Activated CD8-positive, alpha-beta memory T cell treated with anti-CD3 and anti-CD28 coated beads, Interleukin-2, amount 50 U/mL, for 24 hours (primary cell): ENCODE results near the gene RSU1.

Source experiments
- DNase-seq: peaks from one replicate; pipeline ENCODE4 v3.0.0-alpha.2; 2020; ENCODE audit errors: extremely low read depth

RSU1 gene

DNA sequence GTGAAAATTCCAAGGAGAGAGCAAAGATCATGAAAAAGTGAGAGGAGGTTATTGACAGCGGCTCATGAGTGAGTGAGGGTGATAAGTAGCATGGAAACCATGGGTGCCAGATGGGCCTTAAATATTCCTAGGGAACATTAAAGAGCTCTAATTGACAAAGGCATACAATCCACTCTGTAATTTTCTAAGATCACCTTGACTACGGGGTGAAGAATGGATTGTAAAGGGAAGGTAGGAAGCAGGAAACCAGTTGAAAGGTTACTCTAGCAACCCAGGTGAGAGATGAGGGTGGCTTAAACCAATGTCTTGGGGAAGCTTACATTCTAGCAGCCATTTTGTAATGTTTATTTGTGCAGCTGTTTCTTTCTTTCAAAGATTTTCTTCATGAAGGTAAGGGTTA lies 75.7 kb downstream of the RSU1 start:
- DNase-seq: no peak

DNA sequence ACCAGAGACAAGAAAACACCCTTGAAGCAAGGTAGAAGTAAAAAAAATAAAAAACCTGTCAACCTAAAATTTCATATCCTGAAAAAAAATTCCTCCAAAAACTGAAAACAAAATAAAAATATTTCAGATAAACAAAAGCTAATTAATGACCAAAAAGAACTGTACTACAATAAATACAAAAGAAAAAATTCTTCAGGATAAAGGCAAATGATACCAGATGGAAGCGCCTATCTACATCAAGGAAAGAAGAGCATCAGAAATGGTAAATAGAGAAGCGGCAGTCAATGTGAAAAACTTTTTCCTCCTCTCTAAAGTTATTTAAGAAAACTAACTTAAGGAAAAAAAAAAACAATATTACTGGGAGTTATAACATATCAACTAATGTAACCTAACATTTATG lies 79.8 kb downstream of the RSU1 start:
- DNase-seq: no peak

DNA sequence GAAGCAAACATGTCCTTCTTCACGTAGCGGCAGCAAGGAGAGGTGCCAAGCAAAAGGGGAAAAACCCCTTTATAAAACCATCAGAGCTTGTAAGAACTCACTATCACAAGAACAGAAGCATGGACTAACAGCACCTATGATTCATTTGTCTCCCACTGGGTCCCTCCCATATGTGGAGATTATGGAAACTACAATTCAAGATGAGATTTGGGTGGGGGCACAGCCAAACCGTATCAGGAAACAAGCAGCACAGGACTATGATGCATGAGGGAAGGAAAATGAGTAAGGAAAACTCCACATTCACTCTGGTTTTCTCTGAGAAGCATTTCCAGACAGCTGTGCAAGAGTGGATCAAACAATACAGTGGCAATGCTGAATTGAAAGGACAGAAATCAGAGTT lies 81.6 kb downstream of the RSU1 start:
- DNase-seq: no peak

DNA sequence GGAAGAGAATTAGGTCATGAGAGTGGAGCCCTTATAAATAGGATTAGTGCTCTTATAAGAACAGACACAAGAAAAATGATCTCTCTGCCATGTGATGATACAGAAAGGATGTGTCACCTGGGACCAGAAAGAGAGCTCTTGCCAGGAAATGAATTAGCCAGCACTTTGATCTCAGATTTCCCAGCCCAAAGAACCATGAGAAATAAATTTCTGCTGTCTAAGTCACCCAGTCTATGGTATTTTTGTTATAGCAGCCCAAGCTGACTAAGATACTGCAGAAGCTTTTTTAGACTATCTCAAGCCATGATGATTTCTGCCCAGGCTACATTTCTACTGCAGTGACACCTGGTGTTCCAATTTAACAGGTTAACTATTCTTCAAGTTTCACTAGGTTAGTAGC lies 84.8 kb downstream of the RSU1 start:
- no peak for DNase-seq

DNA sequence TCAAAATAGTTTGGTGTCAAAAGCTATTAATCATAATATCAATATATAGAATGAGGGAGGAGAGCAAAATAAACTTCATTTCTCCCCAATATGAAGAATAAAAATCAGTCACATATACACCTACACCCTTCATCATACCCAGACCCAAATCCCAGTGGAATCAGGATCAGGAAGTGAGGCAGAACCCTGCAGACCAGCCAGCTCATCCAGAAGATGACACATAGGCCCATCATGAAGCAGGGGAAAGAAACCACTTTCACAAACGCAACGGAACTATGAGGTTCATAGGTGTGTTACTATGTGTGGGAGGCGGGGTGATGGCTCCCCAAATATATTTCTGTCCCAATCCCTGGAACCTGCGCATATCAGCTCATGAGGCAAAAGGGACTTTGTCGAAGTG lies 89.0 kb downstream of the RSU1 start:
- no peak for DNase-seq

DNA sequence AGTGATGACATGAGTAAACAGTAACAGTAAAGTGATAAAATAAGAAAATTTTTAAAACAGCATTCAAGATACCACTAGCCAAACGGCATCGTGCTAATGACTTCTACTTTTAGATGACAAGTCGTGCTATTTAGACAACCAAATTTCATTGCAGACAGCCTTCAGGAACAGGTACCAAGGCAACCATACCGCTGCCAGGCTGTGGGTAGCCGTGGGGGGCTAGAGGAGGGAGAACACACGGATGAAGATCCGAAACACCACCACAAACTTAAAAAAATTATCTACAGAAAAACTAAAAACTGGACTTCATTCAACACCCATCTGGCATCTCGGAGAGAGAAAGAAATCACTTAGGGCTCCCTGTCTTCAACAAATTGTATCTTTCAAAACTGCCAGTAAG lies 89.6 kb downstream of the RSU1 start:
- no peak for DNase-seq

DNA sequence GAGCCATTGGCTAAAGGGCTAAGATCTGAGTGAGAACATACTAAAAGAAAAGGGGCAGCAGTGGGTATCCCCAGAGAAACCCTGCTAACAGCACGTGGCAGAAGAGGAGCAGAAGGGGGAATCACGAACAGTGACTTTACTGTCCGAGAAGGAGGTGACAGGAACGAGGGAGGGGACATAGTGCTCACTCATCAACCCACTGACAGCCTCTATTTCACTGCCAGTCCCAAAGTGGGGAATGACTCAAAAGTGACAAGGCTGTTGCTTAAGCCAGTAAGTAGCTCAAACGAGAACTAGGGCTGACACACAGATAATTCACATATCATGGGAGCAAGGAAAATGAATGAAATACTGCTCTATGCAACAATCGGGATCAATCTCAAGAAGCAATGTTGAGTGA lies 92.7 kb downstream of the RSU1 start:
- DNase-seq: no peak

DNA sequence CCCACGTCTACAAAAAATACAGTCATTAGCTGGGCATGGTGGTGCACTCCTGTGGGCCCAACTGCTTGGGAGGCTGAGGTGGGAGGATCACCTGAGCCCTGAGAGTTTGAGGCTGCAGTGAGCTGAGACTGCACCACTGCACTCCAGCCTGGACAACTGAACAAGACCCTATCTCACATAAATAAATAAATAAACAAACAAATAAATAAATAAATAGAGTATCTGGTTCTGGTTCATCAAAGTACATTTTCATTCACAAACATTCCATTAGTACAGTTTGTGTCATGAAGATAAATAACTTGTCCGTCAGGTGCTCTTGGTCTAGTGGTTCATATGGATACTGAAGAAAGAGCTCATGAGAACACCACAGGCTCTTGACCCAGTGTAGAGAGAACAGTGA lies 96.4 kb downstream of the RSU1 start:
- no peak for DNase-seq

DNA sequence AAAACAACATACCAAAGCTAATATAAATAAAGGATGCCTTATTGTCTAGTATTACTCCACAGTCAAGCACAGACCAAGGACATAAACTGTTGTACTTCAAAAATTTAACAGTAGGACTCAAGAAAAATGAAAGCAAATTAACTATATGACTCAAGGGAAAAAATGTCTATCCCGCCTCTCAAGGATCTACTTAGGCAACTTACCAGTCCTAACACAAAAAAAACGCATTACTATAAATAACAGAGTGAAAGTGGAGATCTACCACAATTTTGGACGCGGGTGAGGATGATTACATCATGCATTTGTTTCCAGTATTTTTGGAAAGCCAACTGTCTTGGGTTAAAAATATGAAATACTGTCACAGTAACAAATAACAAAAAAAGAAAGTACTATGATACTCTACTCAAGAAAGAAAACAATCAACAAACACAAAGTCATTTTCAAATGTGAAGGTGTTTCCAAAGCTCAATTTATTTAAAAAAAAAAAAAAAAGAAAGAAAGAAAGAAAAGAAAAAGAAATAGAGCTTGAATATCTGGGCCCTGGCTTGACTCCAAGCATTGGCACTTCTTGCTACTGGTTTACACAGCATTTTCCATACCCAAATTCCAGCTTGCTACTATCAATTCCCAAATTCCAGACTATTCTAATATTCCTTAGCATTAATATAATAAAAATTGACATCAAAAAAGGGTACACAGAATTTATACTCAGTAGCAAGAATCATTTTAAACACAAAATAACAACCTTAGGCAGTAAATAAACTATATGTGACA lies 99.4 kb downstream of the RSU1 start:
- DNase-seq: no peak

DNA sequence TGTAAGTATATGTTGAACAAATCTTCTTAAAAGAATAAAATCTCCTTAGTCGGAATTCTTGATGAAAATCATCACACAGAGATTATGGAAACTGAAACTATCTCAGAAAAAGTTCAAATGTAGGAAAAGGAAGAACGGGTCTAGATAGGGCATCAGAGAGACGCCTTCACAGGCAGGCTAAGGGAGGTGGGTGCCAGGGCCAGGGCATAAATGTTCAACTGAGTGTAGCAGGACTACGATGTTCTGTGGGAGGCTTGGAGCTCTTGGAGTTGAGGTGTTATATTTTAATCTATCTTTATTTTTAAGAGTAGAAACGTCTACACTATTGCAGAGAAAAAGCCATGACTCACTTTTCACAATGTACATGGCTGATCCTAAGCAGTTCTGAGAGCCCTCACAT lies 101.2 kb downstream of the RSU1 start:
- DNase-seq: no peak

DNA sequence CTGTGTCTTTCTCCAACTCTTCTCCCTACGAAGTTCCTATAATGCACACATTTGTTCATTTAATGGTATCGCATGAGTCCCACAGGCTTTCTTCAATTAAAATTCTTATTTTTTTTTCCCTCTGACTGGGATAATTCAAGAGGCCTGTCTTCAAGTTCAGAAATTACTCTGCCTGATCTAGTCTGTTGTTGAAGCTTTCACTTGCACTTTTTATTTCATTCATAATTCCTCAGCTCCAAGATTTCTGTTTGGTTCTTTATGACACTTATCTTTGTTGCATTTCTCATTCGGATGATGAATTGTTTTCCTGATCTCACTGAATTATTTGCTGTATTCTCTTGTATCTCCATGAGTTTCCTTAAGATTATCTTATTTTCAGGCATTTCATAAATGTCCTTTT lies 103.9 kb downstream of the RSU1 start:
- no peak for DNase-seq

DNA sequence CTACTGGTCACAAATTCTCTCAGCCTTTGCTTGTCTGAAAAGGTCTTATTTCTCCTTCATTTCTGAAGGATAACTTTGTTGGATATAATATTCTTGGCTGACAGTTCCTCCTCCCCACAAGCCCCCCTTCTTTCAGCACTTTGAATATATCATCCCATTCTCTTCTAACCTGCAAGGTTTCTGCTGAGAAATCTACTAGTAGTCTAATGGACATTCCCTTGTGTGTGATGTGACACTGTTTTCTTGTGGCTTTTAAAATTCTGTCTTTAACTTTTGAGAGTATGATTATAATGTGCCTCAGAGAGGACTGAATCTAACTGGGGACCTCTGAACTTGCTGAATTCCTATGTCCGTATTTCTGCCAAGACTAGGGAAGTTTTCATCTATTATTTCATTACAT lies 104.3 kb downstream of the RSU1 start:
- no peak for DNase-seq

DNA sequence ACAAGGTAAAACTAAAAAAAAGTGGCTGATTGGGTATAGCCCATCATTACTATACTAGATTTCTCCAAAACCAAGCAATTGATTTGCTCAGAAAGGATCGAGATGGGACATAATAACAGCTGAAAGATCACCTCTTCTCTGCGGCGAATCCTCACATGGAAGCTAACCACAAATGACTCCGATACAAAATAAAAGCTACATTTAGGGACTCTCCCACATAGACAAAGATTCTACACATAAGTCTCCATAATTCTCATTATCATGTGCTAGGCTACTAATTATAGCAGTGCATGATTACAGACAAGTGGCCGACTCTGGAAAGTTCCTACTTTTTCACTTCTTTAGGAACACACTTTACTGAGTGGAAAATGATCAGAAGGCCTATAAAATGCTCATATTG lies 116.9 kb downstream of the RSU1 start:
- DNase-seq: no peak

DNA sequence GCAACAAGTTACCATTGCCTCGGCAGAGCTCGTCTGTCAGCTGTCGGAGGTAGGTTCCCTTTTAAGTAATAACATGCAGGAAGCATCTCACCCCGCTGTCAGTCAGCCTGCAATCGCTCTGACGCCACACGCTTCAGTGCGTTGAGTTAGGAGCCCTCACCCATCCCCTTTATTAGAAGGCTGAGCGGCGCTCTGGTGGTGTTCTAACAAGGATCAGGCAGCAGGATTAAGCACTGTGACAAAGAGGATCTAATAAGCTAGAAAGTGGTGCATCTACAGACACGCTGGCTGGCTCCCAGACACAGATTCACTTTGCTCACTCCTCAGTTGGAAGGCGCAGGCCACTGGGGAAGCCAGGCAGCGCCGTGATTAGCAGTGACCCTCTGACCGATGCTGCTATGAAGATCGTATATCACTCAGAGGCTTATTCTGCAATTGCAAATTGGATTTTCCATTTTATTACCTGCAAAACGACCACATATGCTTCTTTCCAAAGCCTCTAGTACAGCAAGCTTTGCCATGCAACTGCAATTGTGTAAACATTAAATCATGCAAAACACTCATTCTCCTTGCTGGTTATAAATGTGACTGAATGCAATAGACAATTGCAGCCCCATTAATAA lies 117.7 kb downstream of the RSU1 start:
- no peak for DNase-seq

DNA sequence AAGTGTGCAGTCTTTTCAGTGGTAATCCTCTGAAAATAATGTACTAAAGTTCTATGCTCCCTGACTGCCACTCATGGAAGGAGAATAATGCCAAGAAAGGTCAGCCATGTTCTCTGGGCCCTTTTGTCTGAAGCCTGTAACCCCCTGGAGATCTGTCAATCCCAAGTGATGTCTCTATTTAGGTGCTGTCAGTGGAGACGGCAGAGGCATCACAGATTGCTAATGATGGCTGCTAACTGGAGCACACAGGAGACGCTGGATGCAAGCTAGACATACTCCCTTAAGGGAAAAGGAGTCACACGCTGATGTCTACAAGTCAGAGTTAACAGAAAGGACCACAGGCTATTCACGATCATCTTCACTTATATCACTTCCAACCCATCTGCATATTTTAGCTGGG lies 118.8 kb downstream of the RSU1 start:
- no peak for DNase-seq

DNA sequence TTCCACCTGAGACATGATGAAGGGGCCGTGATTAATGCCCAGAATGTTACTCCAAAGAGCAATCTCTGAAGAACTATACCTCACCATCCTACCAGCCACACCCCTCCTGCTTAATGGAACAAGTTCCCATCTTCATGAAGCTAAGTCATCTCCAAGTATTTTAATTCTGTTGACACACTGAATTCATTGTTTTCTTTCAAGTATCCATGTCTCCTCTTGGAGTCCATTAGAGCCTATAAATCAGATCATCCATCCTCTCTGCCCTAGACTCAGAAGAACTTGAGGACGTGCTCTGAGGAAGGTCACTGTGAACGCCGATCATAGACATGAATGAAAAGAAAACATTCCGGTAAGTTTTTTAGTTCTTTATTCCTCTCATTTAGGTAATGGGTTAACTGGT lies 126.8 kb downstream of the RSU1 start:
- DNase-seq: no peak

DNA sequence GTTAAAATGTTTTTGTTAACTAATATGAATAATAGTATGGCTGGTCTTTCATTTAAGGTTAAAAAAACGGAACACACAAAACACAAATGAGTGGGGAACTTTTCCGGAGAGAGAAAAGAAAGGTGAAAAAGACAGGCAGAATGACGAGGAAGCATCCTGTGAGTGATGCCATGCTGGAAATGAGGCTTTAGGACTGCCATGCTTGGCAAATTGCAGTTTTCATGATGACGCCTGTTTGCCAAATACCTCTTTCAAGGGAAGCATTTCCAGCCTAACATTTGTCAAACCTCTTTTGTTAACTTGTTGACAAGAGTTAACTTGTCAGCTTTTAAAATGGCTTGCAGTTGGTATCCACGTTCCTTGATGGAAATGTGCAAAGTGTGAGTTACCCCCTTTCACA lies 127.5 kb downstream of the RSU1 start:
- no peak for DNase-seq

DNA sequence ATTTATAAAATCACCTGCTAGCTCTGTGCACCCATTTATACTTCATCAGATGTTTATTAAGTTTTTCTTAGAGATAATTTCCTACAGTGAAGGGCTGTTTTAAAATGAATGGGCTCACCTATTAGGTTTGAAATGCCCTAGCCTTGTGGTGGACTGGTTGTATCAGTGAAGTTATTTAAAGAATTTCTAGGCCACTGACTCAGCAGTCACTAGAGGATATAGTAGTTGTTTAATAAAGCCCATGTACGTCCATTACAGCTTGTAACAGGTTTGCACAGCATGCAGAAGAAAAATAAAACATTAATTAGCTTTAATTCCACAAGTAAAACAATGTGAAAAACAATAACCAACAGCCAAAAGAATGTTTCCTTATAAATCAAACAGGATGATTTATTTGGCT lies 128.0 kb downstream of the RSU1 start:
- no peak for DNase-seq

DNA sequence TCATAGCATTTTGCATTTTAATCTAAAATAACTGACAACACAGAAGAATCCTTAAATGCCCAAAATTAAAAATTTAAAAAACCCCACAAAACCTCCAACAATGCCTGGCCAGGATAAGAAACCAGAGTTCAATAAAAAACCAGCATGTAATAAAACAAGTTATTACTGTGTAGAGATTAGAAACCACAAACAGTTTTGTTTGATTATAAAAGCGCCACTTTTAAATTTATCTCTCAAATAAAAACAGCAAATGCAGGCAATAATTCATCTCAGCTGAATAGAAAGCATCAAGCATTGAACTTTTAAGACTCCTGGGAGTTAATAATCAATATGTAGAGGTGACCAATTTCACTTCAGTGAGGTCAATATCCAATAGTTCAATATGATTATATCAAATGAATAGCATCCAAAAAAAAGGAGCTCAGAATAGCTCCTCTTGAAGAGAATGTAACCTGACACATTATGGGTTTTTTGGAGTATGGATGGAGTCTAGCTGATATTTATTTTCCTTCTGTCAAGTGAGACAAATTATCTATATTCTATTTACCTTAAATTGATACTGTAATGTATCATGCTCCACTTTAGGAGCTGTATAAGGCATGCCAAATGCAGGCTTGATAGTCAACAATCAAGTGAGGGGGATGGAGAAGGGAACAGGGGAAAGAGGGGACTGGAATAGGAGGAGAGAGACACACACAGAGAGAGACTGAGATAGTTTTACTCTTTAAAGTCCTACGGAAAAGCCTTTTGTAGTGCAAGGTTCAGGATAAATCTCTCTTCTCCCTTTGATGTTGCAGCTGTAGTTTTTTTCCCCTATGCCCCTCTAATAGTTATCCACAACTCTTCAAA lies 130.9 kb downstream of the RSU1 start:
- no peak for DNase-seq

DNA sequence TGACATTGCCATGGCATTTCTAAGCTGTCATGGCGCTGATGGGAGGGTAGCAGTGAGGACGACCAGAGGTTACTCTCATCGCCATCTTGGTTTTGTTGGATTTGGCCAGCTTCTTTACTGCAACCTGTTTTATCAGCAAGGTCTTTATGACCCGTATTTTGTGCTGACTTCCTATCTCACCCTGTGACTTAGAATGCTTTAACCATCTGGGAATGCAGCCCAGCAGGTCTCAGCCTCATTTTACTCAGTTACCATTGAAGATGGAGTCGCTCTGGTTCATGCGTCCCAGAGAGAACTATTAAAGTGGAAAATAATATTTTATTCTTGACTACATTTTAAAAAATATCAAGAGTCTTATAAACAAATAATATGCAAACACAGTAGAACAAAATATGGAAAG lies 131.7 kb downstream of the RSU1 start:
- DNase-seq: no peak

DNA sequence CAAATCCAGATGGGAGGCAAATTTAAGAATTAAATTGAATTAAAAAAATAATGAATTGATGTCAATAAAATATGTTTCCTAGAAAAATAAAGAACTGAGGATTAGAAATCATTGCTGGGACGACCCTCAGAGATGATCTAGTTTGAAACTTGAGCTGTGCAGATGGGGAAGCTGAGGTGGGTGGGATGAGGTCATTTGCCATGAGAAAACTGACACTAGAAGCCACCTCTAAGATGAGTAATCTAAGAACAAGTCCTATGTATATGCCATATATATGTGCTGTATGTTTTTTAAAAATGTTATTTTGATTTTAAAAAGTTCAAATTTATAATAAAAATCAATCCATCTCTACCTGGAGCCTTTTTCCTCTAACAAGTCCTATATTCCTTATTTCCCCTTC lies 135.7 kb downstream of the RSU1 start:
- no peak for DNase-seq

DNA sequence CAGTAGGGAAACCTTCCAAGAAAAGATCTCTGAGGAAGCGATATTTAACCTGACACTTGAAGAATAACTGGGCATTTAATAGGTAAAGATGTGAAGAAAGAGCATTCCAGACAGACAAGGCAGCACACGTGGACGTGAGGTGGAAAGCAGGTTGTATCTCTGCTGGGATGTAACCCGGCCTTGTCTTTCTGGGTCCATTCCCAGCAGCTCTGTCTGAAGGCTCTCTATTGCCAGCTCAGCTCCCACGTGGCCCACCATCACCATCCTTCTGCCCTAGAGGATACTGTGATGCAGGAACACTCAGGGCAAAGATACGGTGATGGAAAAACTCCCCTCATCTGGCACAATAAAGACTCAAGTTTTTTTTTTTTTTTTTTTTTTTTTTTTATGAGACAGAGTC lies 137.7 kb downstream of the RSU1 start:
- DNase-seq: no peak

DNA sequence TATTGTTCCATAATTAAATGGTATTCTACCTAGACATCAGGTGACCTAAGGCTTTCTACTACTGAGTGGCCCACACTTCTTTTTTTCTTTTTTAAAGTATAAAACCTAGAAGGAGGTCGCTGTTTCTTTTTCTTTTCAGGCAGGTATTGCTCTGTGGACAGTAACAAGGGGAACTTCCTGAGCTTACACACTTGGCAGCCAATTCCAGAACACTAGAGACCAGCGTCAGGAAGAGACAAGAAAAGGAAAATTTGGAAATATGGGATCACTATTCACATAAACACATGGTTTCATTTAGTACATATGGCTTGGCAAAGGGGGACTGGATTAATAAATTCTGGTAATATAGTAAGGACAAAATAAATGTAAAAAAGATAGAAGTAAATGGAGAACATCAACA lies 141.9 kb downstream of the RSU1 start:
- DNase-seq: no peak
